Measurements from ENCODE around the gene SPDYE2B.
"Not testable (repeated sequence)": the region's sequence is repeated elsewhere in the genome, so short reads cannot be mapped to it uniquely, and the experiment has no call there.

SPDYE2B gene, protein sequence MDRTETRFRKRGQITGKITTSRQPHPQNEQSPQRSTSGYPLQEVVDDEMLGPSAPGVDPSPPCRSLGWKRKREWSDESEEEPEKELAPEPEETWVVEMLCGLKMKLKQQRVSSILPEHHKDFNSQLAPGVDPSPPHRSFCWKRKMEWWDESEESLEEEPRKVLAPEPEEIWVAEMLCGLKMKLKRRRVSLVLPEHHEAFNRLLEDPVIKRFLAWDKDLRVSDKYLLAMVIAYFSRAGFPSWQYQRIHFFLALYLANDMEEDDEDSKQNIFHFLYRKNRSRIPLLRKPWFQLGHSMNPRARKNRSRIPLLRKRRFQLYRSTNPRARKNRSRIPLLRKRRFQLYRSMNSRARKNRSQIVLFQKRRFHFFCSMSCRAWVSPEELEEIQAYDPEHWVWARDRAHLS

DNA sequence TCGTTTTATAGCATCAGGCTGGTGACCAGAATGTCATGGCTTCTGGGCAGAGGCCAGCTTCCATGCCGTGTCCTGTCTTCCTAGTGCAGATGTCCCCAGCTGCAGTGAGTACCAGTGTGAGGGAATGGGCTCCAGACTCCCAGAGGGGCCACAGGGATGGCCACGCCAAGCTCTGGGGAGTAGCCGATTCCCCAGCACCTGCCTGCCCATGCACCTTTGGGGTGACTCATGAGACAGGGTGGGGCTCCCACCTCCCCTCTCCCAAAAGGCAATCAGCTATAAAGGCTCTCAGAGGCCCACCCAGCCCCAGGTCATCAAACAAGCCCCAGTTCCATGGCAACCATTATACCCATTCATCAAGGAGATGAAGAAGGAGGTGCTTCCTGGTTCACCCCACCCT is at the start of gene SPDYE2B:
Gene SPDYE2B (plus strand): TSS at position 396 of the 400 bp plus-strand sequence. CDS start 2,030 bp downstream, outside the sequence.
- not testable (repeated sequence) for DNase-seq (ENCODE audit: extremely low read depth, insufficient read length); H3K4me3 ChIP-seq (replicated peaks; ENCODE audit: low read depth, low read length); H3K27me3 ChIP-seq (replicated peaks; ENCODE audit: control insufficient read depth, insufficient read depth, low read length); H3K36me3 ChIP-seq (ENCODE audit: control insufficient read depth, insufficient read depth, low read length)

DNA sequence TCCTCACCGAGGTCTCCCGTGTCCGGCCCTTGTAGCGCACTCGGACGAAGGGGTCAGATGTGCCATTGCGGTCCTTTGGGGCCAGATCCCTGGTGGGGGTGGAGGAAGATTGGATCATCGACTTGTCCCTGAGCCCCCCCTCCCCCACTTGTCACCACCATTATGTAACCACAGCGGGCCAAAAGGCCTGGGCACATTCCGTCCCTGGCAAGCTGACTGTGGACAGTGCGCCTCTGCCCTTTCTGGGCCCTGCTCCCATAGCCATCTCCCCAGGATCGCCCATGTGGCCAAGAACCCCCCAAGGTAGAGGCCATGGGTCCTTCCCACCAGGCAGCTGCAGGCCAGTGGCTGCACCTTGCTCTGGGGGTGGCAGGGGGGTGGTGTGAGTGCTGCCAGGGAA is 47.8 kb upstream of the SPDYE2B start:
- not testable (repeated sequence) for H3K36me3 ChIP-seq (ENCODE audit: control insufficient read depth, insufficient read depth, low read length); DNase-seq (ENCODE audit: extremely low read depth, insufficient read length); H3K4me3 ChIP-seq (replicated peaks; ENCODE audit: low read depth, low read length); H3K27me3 ChIP-seq (replicated peaks; ENCODE audit: control insufficient read depth, insufficient read depth, low read length)

DNA sequence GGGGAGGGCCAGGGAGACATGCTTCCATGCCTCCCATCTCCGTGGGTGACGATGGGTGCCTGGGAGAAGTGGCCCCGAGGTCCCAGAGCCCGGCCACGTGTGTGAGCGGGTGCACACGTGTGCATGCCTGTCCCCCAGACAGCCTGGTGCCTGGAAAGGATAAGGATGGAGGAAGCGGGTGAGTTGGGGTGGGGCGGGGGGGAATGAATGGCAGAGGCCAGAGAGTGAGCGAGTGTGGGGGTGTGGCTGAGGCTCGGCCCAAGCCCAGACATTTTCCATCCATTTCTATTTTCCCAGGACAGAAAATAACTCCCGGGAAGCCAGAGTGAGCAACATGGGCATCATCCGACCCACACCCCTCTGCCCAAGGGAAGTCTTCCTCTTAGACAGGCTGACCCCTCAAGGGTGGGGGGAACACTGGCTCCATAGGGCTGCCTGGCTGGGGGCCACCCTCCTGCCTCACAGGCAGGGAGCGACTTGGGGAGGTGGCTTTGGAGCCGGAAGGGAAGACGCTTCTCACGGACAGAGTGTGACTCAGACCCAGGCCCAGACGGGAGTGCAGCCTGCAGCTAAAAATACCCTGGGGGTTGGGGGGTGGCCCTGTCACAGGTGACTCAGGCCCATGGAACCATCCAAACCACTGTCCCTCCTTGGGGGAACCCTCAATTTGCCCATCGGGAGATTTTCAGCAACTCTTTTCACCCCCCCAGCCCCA is 45.5 kb upstream of the SPDYE2B start:
- H3K4me3 ChIP-seq (replicated peaks; ENCODE audit: low read depth, low read length); H3K36me3 ChIP-seq (ENCODE audit: control insufficient read depth, insufficient read depth, low read length); H3K27me3 ChIP-seq (replicated peaks; ENCODE audit: control insufficient read depth, insufficient read depth, low read length); DNase-seq (ENCODE audit: extremely low read depth, insufficient read length): not testable (repeated sequence)

DNA sequence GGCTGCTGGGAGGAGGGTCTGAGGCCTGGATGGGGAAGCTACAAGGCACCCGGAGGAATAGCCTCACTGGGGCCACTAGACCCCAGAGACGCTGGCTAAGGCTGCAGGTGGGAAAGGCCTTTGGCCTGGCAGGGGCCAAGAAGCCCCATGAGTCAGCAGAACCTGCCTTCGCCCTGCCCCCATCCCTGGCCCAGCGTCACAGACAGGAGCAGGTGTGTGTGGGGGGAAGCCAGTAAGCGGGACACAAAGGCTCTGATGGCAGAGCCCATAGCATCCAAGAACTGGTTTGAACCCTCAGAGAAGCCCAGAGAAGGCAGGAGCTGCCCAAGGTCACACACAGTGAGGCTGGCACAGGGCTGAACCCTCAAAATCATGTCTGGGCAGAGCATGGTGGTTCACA is 43.3 kb upstream of the SPDYE2B start:
- H3K36me3 ChIP-seq (ENCODE audit: control insufficient read depth, insufficient read depth, low read length); DNase-seq (ENCODE audit: extremely low read depth, insufficient read length); H3K4me3 ChIP-seq (replicated peaks; ENCODE audit: low read depth, low read length); H3K27me3 ChIP-seq (replicated peaks; ENCODE audit: control insufficient read depth, insufficient read depth, low read length): not testable (repeated sequence)

DNA sequence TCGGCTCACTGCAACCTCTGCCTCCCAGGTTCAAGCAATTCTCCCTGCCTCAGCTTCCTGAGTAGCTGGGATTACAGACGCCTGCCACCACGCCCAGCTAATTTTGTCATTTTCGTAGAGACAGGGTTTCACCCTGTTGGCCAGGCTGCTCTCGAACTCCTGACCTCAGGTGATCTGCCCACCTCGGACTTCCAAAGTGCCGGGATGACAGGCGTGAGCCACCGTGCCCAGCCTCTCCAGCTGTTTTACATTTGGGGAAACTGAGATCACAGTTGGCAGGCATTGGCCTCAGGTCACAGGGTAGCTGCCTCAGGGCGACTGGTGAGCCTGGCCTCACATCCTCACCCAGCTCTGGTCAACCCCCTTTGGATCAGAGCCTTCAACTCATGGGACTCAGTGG is 40.4 kb upstream of the SPDYE2B start:
- not testable (repeated sequence) for H3K4me3 ChIP-seq (replicated peaks; ENCODE audit: low read depth, low read length); H3K36me3 ChIP-seq (ENCODE audit: control insufficient read depth, insufficient read depth, low read length); DNase-seq (ENCODE audit: extremely low read depth, insufficient read length); H3K27me3 ChIP-seq (replicated peaks; ENCODE audit: control insufficient read depth, insufficient read depth, low read length)

DNA sequence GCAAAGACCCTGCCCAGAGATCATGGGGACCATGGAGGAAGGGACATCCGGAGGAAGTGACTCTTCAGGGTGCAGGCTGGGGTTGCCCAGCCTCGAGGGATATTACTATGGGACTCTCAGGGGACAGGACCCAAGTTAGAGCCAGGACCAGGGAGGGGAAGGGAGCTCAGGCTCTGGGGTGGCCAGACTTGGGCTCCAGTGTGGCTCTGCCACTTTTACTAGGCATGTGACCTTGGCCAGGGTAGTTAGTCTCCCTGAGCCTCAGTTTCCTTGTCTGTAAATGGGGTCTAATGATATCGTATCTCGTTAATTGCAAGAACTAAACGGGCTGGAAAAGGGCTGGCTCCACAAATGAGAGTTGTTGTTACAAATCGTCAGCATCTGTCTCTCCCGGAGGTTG is 39.7 kb upstream of the SPDYE2B start:
- H3K27me3 ChIP-seq (replicated peaks; ENCODE audit: control insufficient read depth, insufficient read depth, low read length); DNase-seq (ENCODE audit: extremely low read depth, insufficient read length); H3K36me3 ChIP-seq (ENCODE audit: control insufficient read depth, insufficient read depth, low read length); H3K4me3 ChIP-seq (replicated peaks; ENCODE audit: low read depth, low read length): not testable (repeated sequence)

DNA sequence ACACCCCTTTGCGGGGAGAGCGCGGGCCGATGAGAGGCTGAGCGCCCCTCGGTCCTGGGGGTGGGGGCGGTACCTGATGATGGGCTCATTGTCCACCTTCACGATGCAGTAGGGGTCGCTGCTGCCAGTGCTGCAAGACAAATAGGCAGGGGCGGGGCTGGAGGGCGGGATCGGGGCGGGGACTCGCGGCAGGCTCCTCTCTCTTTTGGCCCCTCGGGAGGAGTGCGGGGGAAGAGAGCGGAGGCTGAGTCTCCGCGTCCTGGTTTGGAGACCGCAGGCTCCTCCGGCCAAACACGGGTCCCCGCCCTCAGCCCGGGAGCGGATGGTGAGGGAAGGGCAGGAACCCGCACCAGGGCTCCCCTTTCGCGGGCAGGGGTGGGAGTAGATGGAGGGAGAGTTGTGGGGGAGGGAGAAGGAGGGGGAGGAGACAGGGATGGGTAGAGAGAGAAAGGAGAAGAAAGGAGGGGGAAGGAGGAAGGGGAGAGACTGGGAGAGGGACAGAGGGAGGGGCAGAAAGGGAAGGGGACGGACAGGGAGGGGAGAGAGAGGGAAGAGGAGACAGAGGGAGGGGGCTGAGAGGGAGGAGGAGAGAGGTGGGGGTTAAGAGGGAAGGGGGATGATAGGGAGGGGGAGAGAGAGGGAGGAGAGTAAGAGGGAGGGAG is 39.0 kb upstream of the SPDYE2B start:
- not testable (repeated sequence) for H3K4me3 ChIP-seq (replicated peaks; ENCODE audit: low read depth, low read length); H3K36me3 ChIP-seq (ENCODE audit: control insufficient read depth, insufficient read depth, low read length); H3K27me3 ChIP-seq (replicated peaks; ENCODE audit: control insufficient read depth, insufficient read depth, low read length); DNase-seq (ENCODE audit: extremely low read depth, insufficient read length)

DNA sequence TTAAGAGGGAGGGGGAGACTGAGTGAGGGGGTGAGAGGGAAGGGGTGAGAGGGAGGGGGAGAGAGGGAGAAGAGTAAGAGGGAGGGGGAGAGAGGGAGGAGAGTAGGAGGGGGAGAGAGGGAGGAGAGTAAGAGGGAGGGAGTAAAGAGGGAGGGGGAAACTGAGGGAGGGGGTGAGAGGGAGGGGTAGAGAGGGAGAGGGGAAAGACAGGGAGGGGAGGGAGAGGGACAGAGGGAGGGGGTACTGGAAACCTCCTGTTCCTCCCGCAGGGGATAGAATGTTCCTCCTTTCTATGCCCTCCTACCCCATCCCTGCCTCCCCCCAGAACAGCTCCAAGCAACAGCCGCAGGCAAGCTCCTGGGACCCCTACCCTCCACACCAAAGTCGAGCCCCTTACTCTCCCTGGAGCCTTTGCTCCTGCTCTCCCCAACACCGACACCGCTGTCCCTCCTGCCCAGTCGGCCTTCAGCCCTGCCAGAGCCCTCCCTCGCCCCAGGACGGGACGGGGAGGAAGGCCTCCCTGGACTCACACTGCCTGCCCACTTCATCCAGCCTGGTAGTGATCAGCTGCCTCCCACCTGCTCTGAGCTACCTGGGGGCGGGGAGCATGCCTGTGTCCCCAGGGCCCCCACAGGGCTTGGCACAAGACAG is 38.3 kb upstream of the SPDYE2B start:
- peak overlapping the region; percentile 37 for H3K4me3 ChIP-seq (replicated peaks; ENCODE audit: low read depth, low read length)
- not testable (repeated sequence) for H3K27me3 ChIP-seq (replicated peaks; ENCODE audit: control insufficient read depth, insufficient read depth, low read length); H3K36me3 ChIP-seq (ENCODE audit: control insufficient read depth, insufficient read depth, low read length)
- peak; percentile 15 for DNase-seq (ENCODE audit: extremely low read depth, insufficient read length)

DNA sequence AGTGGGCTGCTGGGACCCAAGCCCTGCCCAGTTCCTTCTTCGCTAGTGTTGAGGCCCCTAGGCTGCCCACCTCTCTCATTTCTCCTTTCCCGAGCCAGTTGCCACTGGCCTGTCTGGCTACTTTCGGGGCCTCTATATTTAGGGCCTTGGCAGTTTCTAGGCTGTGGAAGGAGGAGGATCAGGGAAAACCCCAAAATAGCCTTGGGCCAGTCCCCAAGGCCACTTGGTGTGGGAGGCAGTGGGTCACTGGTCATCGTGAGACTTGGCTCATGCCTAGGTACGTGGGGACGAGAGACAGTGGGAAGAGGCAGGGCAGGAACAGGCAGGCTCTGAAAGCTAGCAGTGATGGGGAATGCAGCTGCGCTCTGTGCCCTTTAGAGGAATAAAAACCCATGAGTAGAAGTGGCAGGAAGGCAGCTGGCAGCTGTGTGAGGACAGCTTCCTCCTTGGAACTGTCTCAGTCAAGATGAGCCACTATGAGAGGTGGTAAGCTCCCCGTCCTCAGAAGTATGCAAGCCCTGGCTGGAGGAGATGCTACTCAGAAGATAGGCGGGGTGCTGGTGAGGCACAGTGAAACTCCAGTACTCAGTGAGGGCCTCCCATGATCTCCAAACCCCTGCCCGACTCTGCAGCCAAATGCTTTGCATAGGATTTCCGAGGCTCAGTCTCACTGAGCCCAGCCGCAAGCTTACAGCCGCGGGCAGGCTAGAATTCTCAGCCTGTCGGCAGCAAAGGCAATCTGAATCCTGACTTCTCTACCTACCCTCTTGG is 36.4 kb upstream of the SPDYE2B start:
- H3K4me3 ChIP-seq (replicated peaks; ENCODE audit: low read depth, low read length); H3K36me3 ChIP-seq (ENCODE audit: control insufficient read depth, insufficient read depth, low read length); H3K27me3 ChIP-seq (replicated peaks; ENCODE audit: control insufficient read depth, insufficient read depth, low read length); DNase-seq (ENCODE audit: extremely low read depth, insufficient read length): not testable (repeated sequence)

DNA sequence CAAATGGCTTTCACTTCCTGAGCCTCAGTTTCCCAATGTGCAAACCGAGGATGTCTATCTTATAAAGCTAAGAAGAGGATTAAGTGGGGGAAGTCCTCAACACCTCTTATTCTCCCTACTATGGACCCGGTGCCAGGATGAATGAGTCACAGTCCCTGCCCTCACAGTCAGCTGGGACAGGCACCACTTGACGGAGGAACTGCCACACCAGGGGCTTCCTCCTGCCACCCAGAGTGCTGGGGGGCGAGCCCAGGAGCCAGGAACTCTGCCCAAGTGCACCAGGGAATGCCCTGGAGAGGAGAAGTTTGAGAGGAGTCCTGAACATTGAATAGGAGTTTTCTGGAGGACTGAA is 35.8 kb upstream of the SPDYE2B start:
- not testable (repeated sequence) for H3K4me3 ChIP-seq (replicated peaks; ENCODE audit: low read depth, low read length); DNase-seq (ENCODE audit: extremely low read depth, insufficient read length); H3K27me3 ChIP-seq (replicated peaks; ENCODE audit: control insufficient read depth, insufficient read depth, low read length); H3K36me3 ChIP-seq (ENCODE audit: control insufficient read depth, insufficient read depth, low read length)

DNA sequence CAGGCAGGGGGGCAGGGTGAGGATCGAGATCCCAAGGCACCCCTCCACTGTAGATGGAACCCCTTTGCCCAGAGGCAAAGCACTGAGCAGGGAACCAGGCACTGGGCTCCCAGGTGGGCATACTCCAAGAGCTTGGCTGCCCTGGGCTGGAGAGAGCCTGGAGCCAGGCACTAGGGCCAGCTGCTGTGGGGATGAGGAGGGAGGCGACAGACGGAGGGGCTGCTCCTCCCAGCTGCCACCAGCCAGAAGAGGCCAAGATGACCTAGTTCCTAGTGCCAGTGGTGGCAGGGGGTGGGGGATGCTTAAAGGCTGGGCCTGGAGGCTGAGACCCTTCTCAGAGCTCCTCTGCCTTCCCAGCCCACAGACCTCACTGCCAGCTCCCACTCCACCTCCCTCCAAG is 35.2 kb upstream of the SPDYE2B start:
- H3K4me3 ChIP-seq (replicated peaks; ENCODE audit: low read depth, low read length); H3K27me3 ChIP-seq (replicated peaks; ENCODE audit: control insufficient read depth, insufficient read depth, low read length); H3K36me3 ChIP-seq (ENCODE audit: control insufficient read depth, insufficient read depth, low read length); DNase-seq (ENCODE audit: extremely low read depth, insufficient read length): not testable (repeated sequence)

DNA sequence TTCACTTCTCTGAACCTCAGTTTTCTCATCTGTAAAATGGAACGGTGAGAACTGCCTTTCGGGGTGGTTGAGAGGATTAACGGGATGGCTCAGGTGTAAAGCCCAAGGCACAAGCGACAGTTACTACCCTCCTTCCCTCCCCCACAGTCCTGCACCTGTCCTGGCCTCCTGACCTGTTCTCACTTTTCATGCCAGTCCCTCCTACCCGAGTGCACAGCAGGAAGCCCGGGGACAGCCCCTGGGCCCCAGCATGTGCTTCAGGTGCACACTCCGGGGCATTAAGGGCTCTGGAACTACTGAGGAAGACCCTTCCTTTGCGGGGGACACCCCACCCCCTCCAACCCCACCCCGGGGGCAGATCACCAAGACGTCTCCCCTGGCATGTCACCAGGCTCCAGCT is 34.2 kb upstream of the SPDYE2B start:
- H3K36me3 ChIP-seq (ENCODE audit: control insufficient read depth, insufficient read depth, low read length); H3K4me3 ChIP-seq (replicated peaks; ENCODE audit: low read depth, low read length); H3K27me3 ChIP-seq (replicated peaks; ENCODE audit: control insufficient read depth, insufficient read depth, low read length); DNase-seq (ENCODE audit: extremely low read depth, insufficient read length): not testable (repeated sequence)

DNA sequence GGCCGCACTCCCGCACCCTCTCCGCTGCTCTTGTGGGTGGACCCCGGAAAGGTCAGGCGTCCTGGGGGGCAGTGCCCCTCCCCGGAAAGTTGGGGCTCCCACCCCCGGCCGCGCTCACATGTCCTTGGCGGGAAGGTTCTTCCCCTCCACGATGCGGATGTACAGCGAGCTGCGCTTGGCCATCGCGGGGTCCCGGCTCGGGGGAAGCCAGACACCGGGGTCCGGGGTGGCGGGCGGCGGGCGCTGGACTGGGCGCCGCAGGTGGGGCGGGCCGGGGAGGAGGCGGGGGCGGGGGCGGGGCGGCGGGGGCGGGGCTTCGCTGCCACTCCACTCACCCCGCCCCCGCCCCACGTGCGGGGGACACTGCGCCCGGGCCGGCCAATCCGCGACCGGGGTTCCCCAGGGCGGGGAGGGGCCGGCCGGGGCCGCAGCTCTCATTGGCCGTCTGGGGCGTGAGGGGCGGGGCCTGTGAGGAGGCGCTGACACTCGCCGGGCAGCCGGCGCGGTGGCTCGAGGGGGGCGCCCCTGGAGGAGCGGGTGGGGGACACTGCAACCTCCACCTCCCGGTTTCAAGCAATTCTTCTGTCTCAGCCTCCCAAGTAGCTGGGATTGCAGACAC is 33.5 kb upstream of the SPDYE2B start, which contains the start of gene RASA4:
Gene RASA4 (minus strand): TSS at position 250 of the 619 bp plus-strand sequence. CDS start 67 bp downstream, at position 183.
- not testable (repeated sequence) for H3K27me3 ChIP-seq (replicated peaks; ENCODE audit: control insufficient read depth, insufficient read depth, low read length); H3K36me3 ChIP-seq (ENCODE audit: control insufficient read depth, insufficient read depth, low read length)
- H3K4me3 ChIP-seq (replicated peaks; ENCODE audit: low read depth, low read length), result peak within 1 kb of the TSS; percentile 63
- DNase-seq (ENCODE audit: extremely low read depth, insufficient read length), result peak; percentile 31

All from GM06990 (cell line).